Jurkat, Clone E6-1 (cell line): ENCODE measurements around the gene GAL3ST2.
"Not testable (repeated sequence)": the region's sequence is repeated elsewhere in the genome, so short reads cannot be mapped to it uniquely, and the experiment has no call there.

Experiments
- DNase-seq: peaks from one replicate; pipeline ENCODE4 v3.0.0-alpha.2; 2011; ENCODE audit warnings: low read depth, low spot score
- H3K4me3 ChIP-seq: 2 replicates; pipeline ENCODE4 v1.5.1; 2011; ENCODE audit warnings: mild to moderate bottlenecking, low read length, control low read depth, moderate library complexity

The GAL3ST2 gene

GRCh38 chr2:241744028-241744754 lies 32.4 kb upstream of the GAL3ST2 start:
- DNase-seq, result no peak
- no peak overlapping the region for H3K4me3 ChIP-seq

- DNase-seq, result no peak
- H3K4me3 ChIP-seq, result no peak overlapping the region
Measured at GRCh38 chr2:241745276-241745675, 31.3 kb upstream of the GAL3ST2 start.

- no peak overlapping the region for H3K4me3 ChIP-seq
- DNase-seq, result no peak
Measured at GRCh38 chr2:241746084-241746483, 30.5 kb upstream of the GAL3ST2 start.

- no peak for DNase-seq
- no peak overlapping the region for H3K4me3 ChIP-seq
Measured at GRCh38 chr2:241748468-241749256, 28.0 kb upstream of the GAL3ST2 start.

- no peak overlapping the region for H3K4me3 ChIP-seq
- DNase-seq, result no peak
Measured at GRCh38 chr2:241750076-241750840, 26.4 kb upstream of the GAL3ST2 start.

GRCh38 chr2:241751152-241751551 lies 25.5 kb upstream of the GAL3ST2 start:
- DNase-seq, result no peak
- no peak overlapping the region for H3K4me3 ChIP-seq

GRCh38 chr2:241751776-241752175 lies 24.8 kb upstream of the GAL3ST2 start:
- no peak for DNase-seq
- H3K4me3 ChIP-seq, result no peak overlapping the region

- no peak overlapping the region for H3K4me3 ChIP-seq
- no peak for DNase-seq
Measured at GRCh38 chr2:241752253-241752652, 24.4 kb upstream of the GAL3ST2 start.

- DNase-seq, result no peak
- no peak overlapping the region for H3K4me3 ChIP-seq
Measured at GRCh38 chr2:241752689-241753276, 23.8 kb upstream of the GAL3ST2 start.

- H3K4me3 ChIP-seq, result no peak overlapping the region
- no peak for DNase-seq
Measured at GRCh38 chr2:241753493-241753892, 23.1 kb upstream of the GAL3ST2 start.

- no peak overlapping the region for H3K4me3 ChIP-seq
- no peak for DNase-seq
Measured at GRCh38 chr2:241754042-241754441, 22.6 kb upstream of the GAL3ST2 start.

GRCh38 chr2:241755166-241755565 lies 21.5 kb upstream of the GAL3ST2 start:
- no peak for DNase-seq
- no peak overlapping the region for H3K4me3 ChIP-seq

GRCh38 chr2:241755777-241756176 lies 20.8 kb upstream of the GAL3ST2 start:
- no peak overlapping the region for H3K4me3 ChIP-seq
- DNase-seq, result no peak

GRCh38 chr2:241759067-241759807 lies 17.4 kb upstream of the GAL3ST2 start:
- H3K4me3 ChIP-seq, result no peak overlapping the region
- no peak for DNase-seq

GRCh38 chr2:241759893-241760292 lies 16.7 kb upstream of the GAL3ST2 start:
- not testable (repeated sequence) for DNase-seq, H3K4me3 ChIP-seq

GRCh38 chr2:241760301-241760771 lies 16.3 kb upstream of the GAL3ST2 start:
- no peak for DNase-seq

GRCh38 chr2:241762321-241762932 lies 14.2 kb upstream of the GAL3ST2 start:
- DNase-seq, result no peak
- H3K4me3 ChIP-seq, result peak overlapping the region; percentile 21

More at GRCh38 chr2:241760301-241760771, 16.3 kb upstream of the GAL3ST2 start:
- no peak overlapping the region for H3K4me3 ChIP-seq

- DNase-seq, result peak; percentile 71
- peak overlapping the region; percentile 21 for H3K4me3 ChIP-seq
Measured at GRCh38 chr2:241762933-241763369, 13.7 kb upstream of the GAL3ST2 start.
